ENCODE measurements around the gene L3MBTL4.
"Not testable (repeated sequence)": the region's sequence is repeated elsewhere in the genome, so short reads cannot be mapped to it uniquely, and the experiment has no call there.

The L3MBTL4 gene

GRCh38 chr18:6310714-6311113, 104.0 kb downstream of the L3MBTL4 start:
- no peak for DNase-seq (ENCODE audit: low read depth)

- no peak for DNase-seq (ENCODE audit: low read depth)
These were observed 116.8 kb downstream of the L3MBTL4 start for GRCh38 chr18:6297875-6298274.

GRCh38 chr18:6294148-6294784, 120.4 kb downstream of the L3MBTL4 start:
- DNase-seq (ENCODE audit: low read depth) = no peak

GRCh38 chr18:6289843-6290242, 124.9 kb downstream of the L3MBTL4 start:
- no peak for DNase-seq (ENCODE audit: low read depth)

GRCh38 chr18:6286585-6286984, 128.1 kb downstream of the L3MBTL4 start:
- no peak for DNase-seq (ENCODE audit: low read depth)

- DNase-seq (ENCODE audit: low read depth) = no peak
These were observed 129.9 kb downstream of the L3MBTL4 start for GRCh38 chr18:6284761-6285160.

- DNase-seq (ENCODE audit: low read depth) = no peak
These were observed 130.4 kb downstream of the L3MBTL4 start for GRCh38 chr18:6284300-6284699.

- no peak for DNase-seq (ENCODE audit: low read depth)
These were observed 132.8 kb downstream of the L3MBTL4 start for GRCh38 chr18:6281874-6282273.

- DNase-seq (ENCODE audit: low read depth) = no peak
These were observed 134.4 kb downstream of the L3MBTL4 start for GRCh38 chr18:6280211-6280743.

- DNase-seq (ENCODE audit: low read depth) = no peak
These were observed 135.4 kb downstream of the L3MBTL4 start for GRCh38 chr18:6279308-6279707.

- no peak for DNase-seq (ENCODE audit: low read depth)
These were observed 141.3 kb downstream of the L3MBTL4 start for GRCh38 chr18:6273423-6273822.

GRCh38 chr18:6272144-6272543, 142.6 kb downstream of the L3MBTL4 start:
- not testable (repeated sequence) for DNase-seq (ENCODE audit: low read depth)

GRCh38 chr18:6271585-6271984, 143.1 kb downstream of the L3MBTL4 start:
- DNase-seq (ENCODE audit: low read depth) = no peak

GRCh38 chr18:6270771-6271216, 143.9 kb downstream of the L3MBTL4 start:
- DNase-seq (ENCODE audit: low read depth) = no peak

- DNase-seq (ENCODE audit: low read depth) = no peak
These were observed 144.9 kb downstream of the L3MBTL4 start for GRCh38 chr18:6269660-6270332.

- DNase-seq (ENCODE audit: low read depth) = no peak
These were observed 148.5 kb downstream of the L3MBTL4 start for GRCh38 chr18:6266212-6266611.

- no peak for DNase-seq (ENCODE audit: low read depth)
These were observed 152.8 kb downstream of the L3MBTL4 start for GRCh38 chr18:6261938-6262337.

GRCh38 chr18:6259324-6259723, 155.4 kb downstream of the L3MBTL4 start:
- not testable (repeated sequence) for DNase-seq (ENCODE audit: low read depth)

GRCh38 chr18:6257950-6258349, 156.8 kb downstream of the L3MBTL4 start:
- no peak for DNase-seq (ENCODE audit: low read depth)

- no peak for DNase-seq (ENCODE audit: low read depth)
These were observed 158.2 kb downstream of the L3MBTL4 start for GRCh38 chr18:6256521-6256920.

GRCh38 chr18:6255886-6256285, 158.8 kb downstream of the L3MBTL4 start:
- DNase-seq (ENCODE audit: low read depth) = no peak

- DNase-seq (ENCODE audit: low read depth) = no peak
These were observed 159.5 kb downstream of the L3MBTL4 start for GRCh38 chr18:6255116-6255705.

- no peak for DNase-seq (ENCODE audit: low read depth)
These were observed 160.3 kb downstream of the L3MBTL4 start for GRCh38 chr18:6254456-6254855.

Measured in fibroblast of the conjunctiva (primary cell).